Adrenal gland (tissue), 5 donors: ENCODE measurements around the gene FRY.

Experiments used
- POLR2A ChIP-seq, 2 donors: fragments of 450-650 bp; IDR thresholded peaks; one replicate each; pipeline ENCODE4 v1.6.1; 2017; ENCODE audit warnings: antibody characterized with exemption in 2 of 2, mild to moderate bottlenecking in 2 of 2, moderate library complexity in 1 of 2
- TF ChIP-seq, protein P1 (sequence below), 6 experiments: fragments of 450-650 bp in 4 of 6; fragments of 200-600 bp in 2 of 6; sonication (generic) in 1 of 6; IDR thresholded peaks; 1 replicate in 5 of 6; 2 replicates in 1 of 6; pipeline versions ENCODE4 v1.5.1 to v1.8.0; 2016 to 2021; ENCODE audit warnings: antibody characterized with exemption in 6 of 6, mild to moderate bottlenecking in 2 of 6, moderate library complexity in 1 of 6
- donor health status: DM: no; HTN: no; CAD: no.

DNA sequence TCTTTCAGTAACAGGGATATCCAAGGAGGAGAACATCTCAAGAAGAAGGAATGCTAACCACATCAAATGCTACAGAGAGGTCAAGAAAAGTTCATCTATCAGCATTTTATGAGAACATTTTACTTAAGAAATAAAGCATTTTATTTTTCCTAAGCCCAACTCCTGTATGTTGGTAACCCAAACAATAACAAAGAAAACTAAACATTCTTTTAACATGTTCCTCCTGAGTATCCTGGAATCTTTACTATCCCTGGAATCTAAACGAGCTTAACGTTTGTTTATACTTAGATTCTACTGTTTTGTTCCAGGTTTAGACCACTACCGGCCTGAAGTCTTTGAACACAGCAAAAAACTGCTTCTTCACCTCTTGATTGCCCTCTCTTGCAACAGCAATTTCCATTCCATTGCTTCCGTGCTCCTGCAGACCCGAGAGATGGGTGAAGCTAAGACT lies 193.9 kb downstream of the FRY start:
- TF ChIP-seq, protein P1, sequence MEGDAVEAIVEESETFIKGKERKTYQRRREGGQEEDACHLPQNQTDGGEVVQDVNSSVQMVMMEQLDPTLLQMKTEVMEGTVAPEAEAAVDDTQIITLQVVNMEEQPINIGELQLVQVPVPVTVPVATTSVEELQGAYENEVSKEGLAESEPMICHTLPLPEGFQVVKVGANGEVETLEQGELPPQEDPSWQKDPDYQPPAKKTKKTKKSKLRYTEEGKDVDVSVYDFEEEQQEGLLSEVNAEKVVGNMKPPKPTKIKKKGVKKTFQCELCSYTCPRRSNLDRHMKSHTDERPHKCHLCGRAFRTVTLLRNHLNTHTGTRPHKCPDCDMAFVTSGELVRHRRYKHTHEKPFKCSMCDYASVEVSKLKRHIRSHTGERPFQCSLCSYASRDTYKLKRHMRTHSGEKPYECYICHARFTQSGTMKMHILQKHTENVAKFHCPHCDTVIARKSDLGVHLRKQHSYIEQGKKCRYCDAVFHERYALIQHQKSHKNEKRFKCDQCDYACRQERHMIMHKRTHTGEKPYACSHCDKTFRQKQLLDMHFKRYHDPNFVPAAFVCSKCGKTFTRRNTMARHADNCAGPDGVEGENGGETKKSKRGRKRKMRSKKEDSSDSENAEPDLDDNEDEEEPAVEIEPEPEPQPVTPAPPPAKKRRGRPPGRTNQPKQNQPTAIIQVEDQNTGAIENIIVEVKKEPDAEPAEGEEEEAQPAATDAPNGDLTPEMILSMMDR (IDR thresholded peaks at IDR 0.05): no peak
- no peak for TF ChIP-seq POLR2A (IDR thresholded peaks at IDR 0.05)
